CD14-positive monocyte (primary cell): ENCODE results near the gene FADS3. TPM values are rescaled to one million over a fixed set of nuclear protein-coding genes. Genes with fewer than 3 reads are reported as not detected.
A peak's percentile ranks its signal among the peaks of the same experiment; 100 is the strongest.

Source experiments
- DNase-seq, 3 donors: peaks; one replicate each; pipeline ENCODE4 v3.0.0-alpha.2; 2011 to 2022
- H2AFZ ChIP-seq: 2 replicates; pipeline ENCODE4 v1.6.0; 2012; ENCODE audit warnings: mild to moderate bottlenecking, low read depth, low read length, inconsistent platforms; ENCODE audit not compliant: insufficient read depth, poor library complexity, severe bottlenecking
- H3K27ac ChIP-seq, 2 donors: 1 replicate in 1 of 2; 2 replicates in 1 of 2; pipeline ENCODE4 v1.5.1; 2012 to 2013; ENCODE audit warnings: low read length in 2 of 2, control low read depth in 1 of 2, inconsistent platforms in 1 of 2, low read depth in 1 of 2, mild to moderate bottlenecking in 1 of 2
- H3K27me3 ChIP-seq, 2 donors: one replicate each; pipeline versions ENCODE4 v1.6.0 to v1.6.1; 2011 to 2013; ENCODE audit warnings: low read length in 2 of 2; ENCODE audit not compliant: control insufficient read depth in 2 of 2, insufficient read depth in 2 of 2
- H3K36me3 ChIP-seq, 2 donors: replicated peaks in 1 of 2; 1 replicate in 1 of 2; 2 replicates in 1 of 2; pipeline versions ENCODE4 v1.5.1 to v1.6.1; 2012 to 2013; ENCODE audit warnings: low read length in 2 of 2, control low read depth in 1 of 2, inconsistent platforms in 1 of 2, mild to moderate bottlenecking in 1 of 2; ENCODE audit not compliant: insufficient read depth in 2 of 2, control insufficient read depth in 1 of 2
- H3K4me1 ChIP-seq, 2 donors: 1 replicate in 1 of 2; 2 replicates in 1 of 2; pipeline versions ENCODE4 v1.5.1 to v1.6.1; 2012 to 2013; ENCODE audit warnings: low read length in 2 of 2, control low read depth in 1 of 2, inconsistent platforms in 1 of 2, mild to moderate bottlenecking in 1 of 2, moderate library complexity in 1 of 2; ENCODE audit not compliant: insufficient read depth in 2 of 2, control insufficient read depth in 1 of 2
- H3K4me2 ChIP-seq: replicated peaks from 2 replicates; pipeline ENCODE3; 2012; ENCODE audit warnings: low read length, moderate library complexity, mild to moderate bottlenecking; ENCODE audit not compliant: poor library complexity, severe bottlenecking; ENCODE audit errors: extremely low read depth
- H3K4me3 ChIP-seq, 3 experiments: fragments of 200-600 bp in 1 of 3; sonication (generic) in 1 of 3; replicated peaks in 1 of 3; 1 replicate in 2 of 3; 2 replicates in 1 of 3; pipeline ENCODE4 v1.5.1; 2011 to 2013; ENCODE audit warnings: low read length in 3 of 3, mild to moderate bottlenecking in 3 of 3, control low read depth in 2 of 3, low read depth in 2 of 3, inconsistent platforms in 1 of 3, moderate library complexity in 1 of 3
- H3K79me2 ChIP-seq: 2 replicates; pipeline ENCODE4 v1.6.0; 2012; ENCODE audit warnings: mild to moderate bottlenecking, control low read depth, inconsistent platforms, low read length, moderate library complexity; ENCODE audit not compliant: insufficient read depth
- H3K9ac ChIP-seq: 2 replicates; pipeline ENCODE4 v1.6.0; 2017; ENCODE audit warnings: low read length, mild to moderate bottlenecking; ENCODE audit not compliant: insufficient read depth, poor library complexity, severe bottlenecking
- H3K9me3 ChIP-seq, 2 donors: replicated peaks in 1 of 2; 1 replicate in 1 of 2; 2 replicates in 1 of 2; pipeline versions ENCODE4 v1.5.1 to v1.6.1; 2012 to 2013; ENCODE audit warnings: low read length in 2 of 2, control low read depth in 1 of 2; ENCODE audit not compliant: control insufficient read depth in 1 of 2, insufficient read depth in 1 of 2
- H4K20me1 ChIP-seq: 2 replicates; pipeline ENCODE4 v1.6.0; 2012; ENCODE audit warnings: mild to moderate bottlenecking, low read length, control low read depth, moderate library complexity; ENCODE audit not compliant: insufficient read depth
- H3K27ac Mint-ChIP-seq, 7 donors: one replicate each; pipeline ENCODE4 v1.8.0; 2020; ENCODE audit warnings: mild to moderate bottlenecking in 7 of 7, mixed read lengths in 7 of 7, moderate library complexity in 6 of 7, inconsistent platforms in 2 of 7
- H3K27me3 Mint-ChIP-seq, 3 donors: one replicate each; pipeline ENCODE4 v1.8.0; 2021 to 2022; ENCODE audit warnings: low read depth in 3 of 3, mild to moderate bottlenecking in 3 of 3, mixed read lengths in 3 of 3, moderate library complexity in 3 of 3, inconsistent platforms in 1 of 3
- H3K36me3 Mint-ChIP-seq, 2 donors: one replicate each; pipeline ENCODE4 v1.8.0; 2020; ENCODE audit warnings: mixed read lengths in 2 of 2, inconsistent platforms in 1 of 2, mild to moderate bottlenecking in 1 of 2
- H3K4me1 Mint-ChIP-seq: one replicate; pipeline ENCODE4 v1.8.0; 2020; ENCODE audit warnings: mild to moderate bottlenecking, mixed read lengths
- H3K4me3 Mint-ChIP-seq, 2 donors: one replicate each; pipeline ENCODE4 v1.8.0; 2020; ENCODE audit warnings: mild to moderate bottlenecking in 2 of 2, mixed read lengths in 2 of 2, moderate library complexity in 1 of 2
- H3K9me3 Mint-ChIP-seq, 7 donors: one replicate each; pipeline ENCODE4 v1.8.0; 2020 to 2022; ENCODE audit warnings: mixed read lengths in 7 of 7, mild to moderate bottlenecking in 6 of 7, moderate library complexity in 6 of 7, inconsistent platforms in 2 of 7
- CTCF ChIP-seq: fragments of 200-600 bp; IDR thresholded peaks from one replicate; pipeline ENCODE4 v1.8.0; 2022; ENCODE audit warnings: antibody characterized with exemption, mild to moderate bottlenecking
- WGBS: methylation state at CpG from one replicate; pipeline ENCODE4 v1.1.5; 2013; ENCODE audit warnings: missing lambda C conversion rate; ENCODE audit not compliant: insufficient coverage; 5-methylcytosine and 5-hydroxymethylcytosine counted together
- intact Hi-C, 2 donors: fragments of 100-400 bp; cut with micrococcal nuclease; formaldehyde crosslinking; loops; one replicate each; pipeline versions ENCODE4 v1.15.0 to v1.15.1; 2023
- polyA plus RNA-seq, 3 donors: library from polyadenylated mRNA; depleted of rRNA in 1 of 3; unstranded in 2 of 3; stranded (reverse) in 1 of 3; fragments of 300-500 nt in 2 of 3; fragments of >200 nt in 1 of 3; fragmentation: Illumina TruSeq in 2 of 3; gene quantifications; 1 replicate in 2 of 3; 2 replicates in 1 of 3; pipeline ENCODE4 v1.2.3, GENCODE V29; 2012 to 2021

Gene FADS3
- polyA plus RNA-seq, 3 donors: 2.5 to 6.8 (median 5.8) TPM

GRCh38 chr11:61902313-61902712 is 11.0 kb upstream of the FADS3 start:
- Histone ChIP-seq H3K9me3 (no peaks in the 10 kb centered on the region), H3K36me3 (no peaks in the 10 kb centered on the region)
- H3K27me3 Mint-ChIP-seq: peaks cover 3 to 10% (median 8%) of the 10 kb centered on the region in 3 donors

GRCh38 chr11:61901397-61901796 is 10.1 kb upstream of the FADS3 start:
- Histone ChIP-seq H3K4me2 (no peak overlapping the region), H3K27ac (no peak overlapping the region), H3K9me3 (no peaks in the 10 kb centered on the region), H3K79me2 (no peaks in the 10 kb centered on the region), H3K27me3 (peaks cover 0 to 10% of the 10 kb centered on the region in 2 donors), H2AFZ (no peak overlapping the region), H3K4me1 (peaks cover 0 to 15% of the 10 kb centered on the region in 2 donors), H3K4me3 (no peak overlapping the region), H4K20me1 (no peaks in the 10 kb centered on the region), H3K36me3 (no peaks in the 10 kb centered on the region), H3K9ac (no peak overlapping the region)
- peaks cover 12% of the 10 kb centered on the region for H3K4me1 Mint-ChIP-seq
- TF ChIP-seq CTCF: no peak
- H3K9me3 Mint-ChIP-seq: peaks cover 0 to 5% (median 1%) of the 10 kb centered on the region in 7 donors
- H3K27me3 Mint-ChIP-seq: peaks cover 2 to 10% (median 8%) of the 10 kb centered on the region in 3 donors
- H3K4me3 Mint-ChIP-seq: peak overlapping the region in 1 of 2 donors; percentile 39
- no peaks in the 10 kb centered on the region for H3K36me3 Mint-ChIP-seq
- intact Hi-C loops: no loop called here
- DNase-seq: no peak
- H3K27ac Mint-ChIP-seq: no peak overlapping the region
- WGBS: 90% methylated on average over 2 of the region's 10 CpGs

More at GRCh38 chr11:61902313-61902712, 11.0 kb upstream of the FADS3 start:
- Mint-ChIP-seq H3K4me3 (no peak overlapping the region), H3K36me3 (no peaks in the 10 kb centered on the region), H3K27ac (peak overlapping the region in 1 of 7 donors; percentile 57), H3K9me3 (peaks cover 0 to 5% (median 1%) of the 10 kb centered on the region in 7 donors), H3K4me1 (peaks cover 12% of the 10 kb centered on the region)
- WGBS: 94% methylated on average over 3 of the region's 11 CpGs
- Histone ChIP-seq H3K4me2 (no peak overlapping the region), H3K9ac (no peak overlapping the region), H2AFZ (no peak overlapping the region), H3K4me1 (peaks cover 0 to 15% of the 10 kb centered on the region in 2 donors), H3K27ac (no peak overlapping the region), H3K79me2 (no peaks in the 10 kb centered on the region), H3K27me3 (peaks cover 0 to 10% of the 10 kb centered on the region in 2 donors), H4K20me1 (no peaks in the 10 kb centered on the region), H3K4me3 (no peak overlapping the region)
- no peak for DNase-seq
- intact Hi-C loops: loop anchor here in 1 of 2 donors (2.0 kb wide), 1 partner anchor 44 kb away; no protein-coding TSS in a partner anchor
- no peak for TF ChIP-seq CTCF
